ENCODE measurements around the gene FRMPD4.
A peak's percentile ranks its signal among the peaks of the same experiment; 100 is the strongest.

The FRMPD4 gene

GRCh38 chrX:12582649-12583048 is 444.4 kb downstream of the FRMPD4 start:
- Mint-ChIP-seq H3K27ac (no peak overlapping the region), H3K27me3 (no peaks in the 10 kb centered on the region), H3K4me3 (no peak overlapping the region), H3K4me1 (no peaks in the 10 kb centered on the region), H3K9me3 (no peaks in the 10 kb centered on the region), H3K36me3 (no peaks in the 10 kb centered on the region)
- no peak for ATAC-seq

GRCh38 chrX:12583543-12583942 is 445.3 kb downstream of the FRMPD4 start:
- ATAC-seq: no peak
- Mint-ChIP-seq H3K27me3 (no peaks in the 10 kb centered on the region), H3K36me3 (no peaks in the 10 kb centered on the region), H3K9me3 (no peaks in the 10 kb centered on the region), H3K4me3 (no peak overlapping the region), H3K4me1 (no peaks in the 10 kb centered on the region), H3K27ac (no peak overlapping the region)

- H3K36me3 Mint-ChIP-seq: no peaks in the 10 kb centered on the region
Measured at GRCh38 chrX:12595720-12596119, 457.4 kb downstream of the FRMPD4 start.

GRCh38 chrX:12610079-12610478 is 471.8 kb downstream of the FRMPD4 start:
- H3K36me3 Mint-ChIP-seq: no peaks in the 10 kb centered on the region
- H3K27me3 Mint-ChIP-seq: peaks cover 21% of the 10 kb centered on the region
- ATAC-seq: no peak
- H3K4me3 Mint-ChIP-seq: no peak overlapping the region
- no peak overlapping the region for H3K27ac Mint-ChIP-seq
- no peaks in the 10 kb centered on the region for H3K9me3 Mint-ChIP-seq
- no peaks in the 10 kb centered on the region for H3K4me1 Mint-ChIP-seq

More at GRCh38 chrX:12595720-12596119, 457.4 kb downstream of the FRMPD4 start:
- Mint-ChIP-seq H3K9me3 (no peaks in the 10 kb centered on the region), H3K27ac (no peak overlapping the region), H3K4me3 (no peak overlapping the region), H3K4me1 (no peaks in the 10 kb centered on the region), H3K27me3 (no peaks in the 10 kb centered on the region)
- ATAC-seq: no peak

GRCh38 chrX:12611471-12611870 is 473.2 kb downstream of the FRMPD4 start:
- peaks cover 10% of the 10 kb centered on the region for H3K27me3 Mint-ChIP-seq
- H3K9me3 Mint-ChIP-seq: no peaks in the 10 kb centered on the region
- no peaks in the 10 kb centered on the region for H3K4me1 Mint-ChIP-seq
- H3K4me3 Mint-ChIP-seq: no peak overlapping the region
- ATAC-seq: no peak
- no peaks in the 10 kb centered on the region for H3K36me3 Mint-ChIP-seq
- H3K27ac Mint-ChIP-seq: no peak overlapping the region

- Mint-ChIP-seq H3K4me1 (no peaks in the 10 kb centered on the region), H3K4me3 (no peak overlapping the region), H3K36me3 (no peaks in the 10 kb centered on the region), H3K9me3 (no peaks in the 10 kb centered on the region), H3K27me3 (no peaks in the 10 kb centered on the region), H3K27ac (no peak overlapping the region)
- ATAC-seq: no peak
Measured at GRCh38 chrX:12614266-12614665, 476.0 kb downstream of the FRMPD4 start.

- Mint-ChIP-seq H3K4me3 (no peak overlapping the region), H3K36me3 (no peaks in the 10 kb centered on the region), H3K27me3 (no peaks in the 10 kb centered on the region), H3K4me1 (no peaks in the 10 kb centered on the region), H3K27ac (no peak overlapping the region), H3K9me3 (no peaks in the 10 kb centered on the region)
- no peak for ATAC-seq
Measured at GRCh38 chrX:12615061-12615460, 476.8 kb downstream of the FRMPD4 start.

- Mint-ChIP-seq H3K27me3 (no peaks in the 10 kb centered on the region), H3K4me1 (no peaks in the 10 kb centered on the region), H3K36me3 (no peaks in the 10 kb centered on the region), H3K27ac (no peak overlapping the region), H3K9me3 (no peaks in the 10 kb centered on the region), H3K4me3 (no peak overlapping the region)
- no peak for ATAC-seq
Measured at GRCh38 chrX:12617241-12617640, 479.0 kb downstream of the FRMPD4 start.

- Mint-ChIP-seq H3K27me3 (peaks cover 23% of the 10 kb centered on the region), H3K4me3 (no peak overlapping the region), H3K9me3 (no peaks in the 10 kb centered on the region), H3K4me1 (no peaks in the 10 kb centered on the region), H3K36me3 (no peaks in the 10 kb centered on the region), H3K27ac (no peak overlapping the region)
- ATAC-seq: no peak
Measured at GRCh38 chrX:12647230-12647629, 509.0 kb downstream of the FRMPD4 start.

GRCh38 chrX:12648995-12649394 is 510.7 kb downstream of the FRMPD4 start:
- no peaks in the 10 kb centered on the region for H3K4me1 Mint-ChIP-seq
- H3K9me3 Mint-ChIP-seq: no peaks in the 10 kb centered on the region
- ATAC-seq: no peak
- no peaks in the 10 kb centered on the region for H3K36me3 Mint-ChIP-seq
- H3K27ac Mint-ChIP-seq: no peak overlapping the region
- peaks cover 23% of the 10 kb centered on the region for H3K27me3 Mint-ChIP-seq
- H3K4me3 Mint-ChIP-seq: no peak overlapping the region

- no peaks in the 10 kb centered on the region for H3K36me3 Mint-ChIP-seq
- peaks cover 7% of the 10 kb centered on the region for H3K4me1 Mint-ChIP-seq
- no peaks in the 10 kb centered on the region for H3K27me3 Mint-ChIP-seq
- H3K27ac Mint-ChIP-seq: no peak overlapping the region
- ATAC-seq: peak; percentile 53
- no peaks in the 10 kb centered on the region for H3K9me3 Mint-ChIP-seq
- no peak overlapping the region for H3K4me3 Mint-ChIP-seq
Measured at GRCh38 chrX:12657433-12657832, 519.2 kb downstream of the FRMPD4 start.

- Mint-ChIP-seq H3K9me3 (no peaks in the 10 kb centered on the region), H3K36me3 (no peaks in the 10 kb centered on the region), H3K27ac (no peak overlapping the region), H3K4me1 (peaks cover 7% of the 10 kb centered on the region), H3K4me3 (no peak overlapping the region), H3K27me3 (no peaks in the 10 kb centered on the region)
- peak; percentile 67 for ATAC-seq
Measured at GRCh38 chrX:12657881-12658280, 519.6 kb downstream of the FRMPD4 start.

- H3K27me3 Mint-ChIP-seq: no peaks in the 10 kb centered on the region
- ATAC-seq: no peak
- peaks cover 7% of the 10 kb centered on the region for H3K4me1 Mint-ChIP-seq
- no peaks in the 10 kb centered on the region for H3K36me3 Mint-ChIP-seq
- H3K4me3 Mint-ChIP-seq: no peak overlapping the region
- H3K27ac Mint-ChIP-seq: no peak overlapping the region
- peaks cover 5% of the 10 kb centered on the region for H3K9me3 Mint-ChIP-seq
Measured at GRCh38 chrX:12661464-12661863, 523.2 kb downstream of the FRMPD4 start.

- Mint-ChIP-seq H3K4me1 (no peaks in the 10 kb centered on the region), H3K36me3 (no peaks in the 10 kb centered on the region), H3K9me3 (peaks cover 5% of the 10 kb centered on the region), H3K27me3 (no peaks in the 10 kb centered on the region), H3K27ac (no peak overlapping the region), H3K4me3 (no peak overlapping the region)
- no peak for ATAC-seq
Measured at GRCh38 chrX:12672367-12673106, 534.3 kb downstream of the FRMPD4 start.

- Mint-ChIP-seq H3K27ac (no peak overlapping the region), H3K4me1 (no peaks in the 10 kb centered on the region), H3K4me3 (no peak overlapping the region), H3K27me3 (no peaks in the 10 kb centered on the region), H3K9me3 (peaks cover 5% of the 10 kb centered on the region), H3K36me3 (no peaks in the 10 kb centered on the region)
- ATAC-seq: no peak
Measured at GRCh38 chrX:12673487-12673886, 535.2 kb downstream of the FRMPD4 start.

- Mint-ChIP-seq H3K36me3 (no peaks in the 10 kb centered on the region), H3K4me3 (no peak overlapping the region), H3K4me1 (no peaks in the 10 kb centered on the region), H3K9me3 (no peaks in the 10 kb centered on the region), H3K27ac (no peak overlapping the region), H3K27me3 (no peaks in the 10 kb centered on the region)
- ATAC-seq: no peak
Measured at GRCh38 chrX:12679522-12679921, 541.2 kb downstream of the FRMPD4 start.
